ENCODE measurements around the gene TADA2B. TPM values are rescaled to one million over a fixed set of nuclear protein-coding genes. Genes with fewer than 3 reads are reported as not detected.

The TADA2B gene
- total and polyA plus RNA-seq, 10 of the 15 experiments (the other 5 are each of a cell fraction or from before 2014, with no cell fraction given): 0.66 to 12.0 (median 5.6) TPM

- TF ChIP-seq, protein P1, sequence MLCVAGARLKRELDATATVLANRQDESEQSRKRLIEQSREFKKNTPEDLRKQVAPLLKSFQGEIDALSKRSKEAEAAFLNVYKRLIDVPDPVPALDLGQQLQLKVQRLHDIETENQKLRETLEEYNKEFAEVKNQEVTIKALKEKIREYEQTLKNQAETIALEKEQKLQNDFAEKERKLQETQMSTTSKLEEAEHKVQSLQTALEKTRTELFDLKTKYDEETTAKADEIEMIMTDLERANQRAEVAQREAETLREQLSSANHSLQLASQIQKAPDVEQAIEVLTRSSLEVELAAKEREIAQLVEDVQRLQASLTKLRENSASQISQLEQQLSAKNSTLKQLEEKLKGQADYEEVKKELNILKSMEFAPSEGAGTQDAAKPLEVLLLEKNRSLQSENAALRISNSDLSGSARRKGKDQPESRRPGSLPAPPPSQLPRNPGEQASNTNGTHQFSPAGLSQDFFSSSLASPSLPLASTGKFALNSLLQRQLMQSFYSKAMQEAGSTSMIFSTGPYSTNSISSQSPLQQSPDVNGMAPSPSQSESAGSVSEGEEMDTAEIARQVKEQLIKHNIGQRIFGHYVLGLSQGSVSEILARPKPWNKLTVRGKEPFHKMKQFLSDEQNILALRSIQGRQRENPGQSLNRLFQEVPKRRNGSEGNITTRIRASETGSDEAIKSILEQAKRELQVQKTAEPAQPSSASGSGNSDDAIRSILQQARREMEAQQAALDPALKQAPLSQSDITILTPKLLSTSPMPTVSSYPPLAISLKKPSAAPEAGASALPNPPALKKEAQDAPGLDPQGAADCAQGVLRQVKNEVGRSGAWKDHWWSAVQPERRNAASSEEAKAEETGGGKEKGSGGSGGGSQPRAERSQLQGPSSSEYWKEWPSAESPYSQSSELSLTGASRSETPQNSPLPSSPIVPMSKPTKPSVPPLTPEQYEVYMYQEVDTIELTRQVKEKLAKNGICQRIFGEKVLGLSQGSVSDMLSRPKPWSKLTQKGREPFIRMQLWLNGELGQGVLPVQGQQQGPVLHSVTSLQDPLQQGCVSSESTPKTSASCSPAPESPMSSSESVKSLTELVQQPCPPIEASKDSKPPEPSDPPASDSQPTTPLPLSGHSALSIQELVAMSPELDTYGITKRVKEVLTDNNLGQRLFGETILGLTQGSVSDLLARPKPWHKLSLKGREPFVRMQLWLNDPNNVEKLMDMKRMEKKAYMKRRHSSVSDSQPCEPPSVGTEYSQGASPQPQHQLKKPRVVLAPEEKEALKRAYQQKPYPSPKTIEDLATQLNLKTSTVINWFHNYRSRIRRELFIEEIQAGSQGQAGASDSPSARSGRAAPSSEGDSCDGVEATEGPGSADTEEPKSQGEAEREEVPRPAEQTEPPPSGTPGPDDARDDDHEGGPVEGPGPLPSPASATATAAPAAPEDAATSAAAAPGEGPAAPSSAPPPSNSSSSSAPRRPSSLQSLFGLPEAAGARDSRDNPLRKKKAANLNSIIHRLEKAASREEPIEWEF (IDR thresholded peaks at IDR 0.05; ENCODE audit: insufficient replicate concordance, low read depth, low read length): no peak
- no peak for TF ChIP-seq GATAD2B (conservative IDR thresholded peaks at IDR 0.05; ENCODE audit: low read depth)
- TF ChIP-seq NR2C2 (IDR thresholded peaks at IDR 0.05; ENCODE audit: borderline replicate concordance, control insufficient read depth, insufficient read length, low read depth): no peak
Observed at GRCh38 chr4:7052923-7053715, 9.9 kb downstream of the TADA2B start (continued).

- 0 out of 2 replicates have a peak, but pooled peaks cover 3% of the 10 kb centered on the region for H4K20me1 ChIP-seq (ENCODE audit: control insufficient read depth, insufficient read depth)
- in situ Hi-C loops (cut with MboI): no loop called here
- BruUV-seq (replicated peaks): no TSS peak
Observed at GRCh38 chr4:7054106-7054880, 11.1 kb downstream of the TADA2B start.

More at GRCh38 chr4:7054106-7054880, 11.1 kb downstream of the TADA2B start:
- Histone ChIP-seq H3K79me2 (ENCODE audit: control insufficient read depth, insufficient read depth, low read length) (peaks cover 4% of the 10 kb centered on the region), H3K36me3 (ENCODE audit: control insufficient read depth in 2 of 2, insufficient read depth in 2 of 2, low read length in 1 of 2) (peaks cover 14 to 22% of the 10 kb centered on the region in 2 experiments), H3K4me1 (ENCODE audit: control insufficient read depth, insufficient read depth, low read length) (peaks cover 14% of the 10 kb centered on the region), H3K4me3 (no peak overlapping the region), H3K4me2 (ENCODE audit: control insufficient read depth, insufficient read depth) (no peak overlapping the region), H3K27ac (ENCODE audit: control insufficient read depth, insufficient read depth) (no peak overlapping the region), H3K27me3 (replicated peaks in 1 of 2; ENCODE audit: control insufficient read depth in 2 of 2, insufficient read depth in 2 of 2, low read length in 1 of 2) (no peaks in the 10 kb centered on the region), H3K9ac (ENCODE audit: control insufficient read depth, insufficient read depth, low read length) (no peak overlapping the region), H3K9me3 (replicated peaks; ENCODE audit: control insufficient read depth, insufficient read depth, low read length) (no peaks in the 10 kb centered on the region), H2AFZ (ENCODE audit: control insufficient read depth, low read depth, low read length) (no peak overlapping the region)
- DNase-seq (ENCODE audit: low read depth, low spot score): no peak
- CTCF ChIA-PET: interaction anchor here (5.6 kb wide), 1 partner anchor 15 kb away, joined by 41 read pairs; the partner anchor contains the start of gene GRPEL1
- POLR2A ChIA-PET: interaction anchor here (1.0 kb wide), 1 partner anchor 10 kb away, joined by 3 read pairs; no protein-coding TSS in a partner anchor
- 98% methylated on average over 50 of the region's 52 CpGs for WGBS (ENCODE audit: insufficient coverage, insufficient replicate concordance, low lambda C conversion rate, missing lambda C conversion rate)
- SMC1A ChIA-PET (ENCODE audit: uncharacterized antibody, unreplicated experiment): interaction anchor here (1.2 kb wide), 1 partner anchor 12 kb away, joined by 4 read pairs; no protein-coding TSS in a partner anchor
- intact Hi-C loops (cut with micrococcal nuclease; ENCODE audit: unreplicated experiment): no loop called here
- RAD21 ChIA-PET (ENCODE audit: unreplicated experiment): no interaction called here
- FAIRE-seq: no peak
- TF ChIP-seq TCF3 (IDR thresholded peaks at IDR 0.05; ENCODE audit: borderline replicate concordance, insufficient read depth, low read depth, low read length) (no peak), NFYA (IDR thresholded peaks at IDR 0.05; ENCODE audit: borderline replicate concordance, low read depth, low read length) (no peak), NR2F1 (conservative IDR thresholded peaks at IDR 0.05) (no peak), NR2C1 (IDR thresholded peaks at IDR 0.05) (no peak), CHD1 (IDR thresholded peaks at IDR 0.05; ENCODE audit: low read depth, low read length) (no peak), SUPT20H (IDR thresholded peaks at IDR 0.05; ENCODE audit: borderline replicate concordance, control insufficient read depth, low read depth, low read length) (no peak), SRF (IDR thresholded peaks at IDR 0.05; ENCODE audit: low read depth in 2 of 2, low read length in 2 of 2) (no peak), ASH2L (IDR thresholded peaks at IDR 0.05; ENCODE audit: borderline replicate concordance, low read depth) (no peak), USF1 (IDR thresholded peaks at IDR 0.05; ENCODE audit: borderline replicate concordance, extremely low read length, insufficient read depth, low read depth, low read length) (no peak), HDAC2 (IDR thresholded peaks at IDR 0.05) (no peak), ZNF622 (IDR thresholded peaks at IDR 0.05) (no peak)
- ATAC-seq: no peak

Measured in GM12878 (cell line).